Endothelial cell (in vitro differentiated cells): ENCODE data around the gene CYP1B1. TPM values are rescaled to one million over a fixed set of nuclear protein-coding genes. Genes with fewer than 3 reads are reported as not detected.

Source experiments
- DNase-seq: peaks from one replicate; pipeline ENCODE4 v3.0.0; 2021; ENCODE audit warnings: low spot score
- H3K27ac Mint-ChIP-seq: one replicate; pipeline ENCODE4 v1.8.0; 2021; ENCODE audit warnings: mixed read lengths, inconsistent platforms; ENCODE audit not compliant: unreplicated experiment
- H3K27me3 Mint-ChIP-seq: one replicate; pipeline ENCODE4 v1.8.0; 2021; ENCODE audit warnings: mild to moderate bottlenecking, moderate library complexity, mixed read lengths, inconsistent platforms; ENCODE audit not compliant: unreplicated experiment
- H3K36me3 Mint-ChIP-seq: one replicate; pipeline ENCODE4 v1.8.0; 2021; ENCODE audit warnings: mild to moderate bottlenecking, low read depth, mixed read lengths, inconsistent platforms; ENCODE audit not compliant: unreplicated experiment
- H3K4me1 Mint-ChIP-seq: one replicate; pipeline ENCODE4 v1.8.0; 2021; ENCODE audit warnings: mild to moderate bottlenecking, mixed read lengths, inconsistent platforms; ENCODE audit not compliant: unreplicated experiment
- H3K4me3 Mint-ChIP-seq: one replicate; pipeline ENCODE4 v1.8.0; 2021; ENCODE audit warnings: mild to moderate bottlenecking, mixed read lengths, inconsistent platforms; ENCODE audit not compliant: unreplicated experiment
- H3K9me3 Mint-ChIP-seq: one replicate; pipeline ENCODE4 v1.8.0; 2021; ENCODE audit warnings: mixed read lengths, inconsistent platforms; ENCODE audit not compliant: unreplicated experiment
- CTCF ChIP-seq: fragments of 200-600 bp; sonication (generic); IDR thresholded peaks from one replicate; pipeline ENCODE4 v1.5.0; 2021; ENCODE audit warnings: antibody characterized with exemption; ENCODE audit not compliant: unreplicated experiment
- long read RNA-seq: library from polyadenylated mRNA; unstranded; transcript quantifications from one replicate; pipeline ENCODE4 v2.0.0, GENCODE V29; 2020; ENCODE audit not compliant: unreplicated experiment
- total RNA-seq: library from RNA; stranded (reverse); fragmentation: NEBNext Ultra II Directional; extraction: Animal tissue kit (Norgen Biotek cat#: 25700); gene quantifications from one replicate; pipeline ENCODE4 v1.2.1, GENCODE V29; 2021; ENCODE audit not compliant: unreplicated experiment

The CYP1B1 gene
- total RNA-seq, result 1.2 TPM
- long read RNA-seq, result 0 reads

GRCh38 chr2:38075507-38076151 is at the start of gene CYP1B1:
TSS of gene CYP1B1 (minus strand) at chr2:38076151. CDS start at chr2:38075388, 763 bp downstream.
- peaks cover 20% of the 10 kb centered on the region for H3K27me3 Mint-ChIP-seq
- DNase-seq, result no peak
- peaks cover 16% of the 10 kb centered on the region for H3K4me1 Mint-ChIP-seq

GRCh38 chr2:38125007-38125406 is 49.1 kb upstream of the CYP1B1 start:
- DNase-seq, result no peak
- TF ChIP-seq CTCF, result no peak
- Mint-ChIP-seq H3K36me3 (peaks cover 14% of the 10 kb centered on the region), H3K4me1 (no peaks in the 10 kb centered on the region), H3K27me3 (peaks cover 2% of the 10 kb centered on the region), H3K9me3 (peaks cover 6% of the 10 kb centered on the region), H3K4me3 (no peak overlapping the region), H3K27ac (no peak overlapping the region)

More at GRCh38 chr2:38075507-38076151, at the start of gene CYP1B1:
- no peak for TF ChIP-seq CTCF
- peak within 1 kb of the TSS; percentile 85 for H3K4me3 Mint-ChIP-seq
- no peaks in the 10 kb centered on the region for H3K9me3 Mint-ChIP-seq
- no peak within 1 kb of the TSS for H3K27ac Mint-ChIP-seq
- no peaks in the 10 kb centered on the region for H3K36me3 Mint-ChIP-seq

GRCh38 chr2:38123911-38124310 is 48.0 kb upstream of the CYP1B1 start:
- Mint-ChIP-seq H3K27me3 (peaks cover 2% of the 10 kb centered on the region), H3K4me1 (no peaks in the 10 kb centered on the region), H3K27ac (no peak overlapping the region), H3K36me3 (peaks cover 14% of the 10 kb centered on the region), H3K4me3 (no peak overlapping the region), H3K9me3 (peaks cover 6% of the 10 kb centered on the region)
- DNase-seq, result no peak
- no peak for TF ChIP-seq CTCF

- no peak overlapping the region for H3K27ac Mint-ChIP-seq
- no peak overlapping the region for H3K4me3 Mint-ChIP-seq
- peaks cover 9% of the 10 kb centered on the region for H3K36me3 Mint-ChIP-seq
- H3K9me3 Mint-ChIP-seq, result peaks cover 6% of the 10 kb centered on the region
- H3K4me1 Mint-ChIP-seq, result no peaks in the 10 kb centered on the region
- TF ChIP-seq CTCF, result no peak
- H3K27me3 Mint-ChIP-seq, result no peaks in the 10 kb centered on the region
- DNase-seq, result no peak
These were observed 46.4 kb upstream of the CYP1B1 start for GRCh38 chr2:38122344-38122743.

- H3K4me3 Mint-ChIP-seq, result no peak overlapping the region
These were observed 45.5 kb upstream of the CYP1B1 start for GRCh38 chr2:38121481-38121880.

More at GRCh38 chr2:38121481-38121880, 45.5 kb upstream of the CYP1B1 start:
- peaks cover under 1% of the 10 kb centered on the region for H3K36me3 Mint-ChIP-seq
- TF ChIP-seq CTCF, result no peak
- no peak for DNase-seq
- no peaks in the 10 kb centered on the region for H3K4me1 Mint-ChIP-seq
- peaks cover under 1% of the 10 kb centered on the region for H3K9me3 Mint-ChIP-seq
- no peaks in the 10 kb centered on the region for H3K27me3 Mint-ChIP-seq
- no peak overlapping the region for H3K27ac Mint-ChIP-seq
